Kidney epithelial cell (primary cell): ENCODE results near the gene RARB. TPM values are rescaled to one million over a fixed set of nuclear protein-coding genes. Genes with fewer than 3 reads are reported as not detected.

Experiments
- DNase-seq: peaks from one replicate; pipeline ENCODE4 v3.0.0-alpha.2; 2010; ENCODE audit warnings: low read depth
- H3K27me3 ChIP-seq: 2 replicates; pipeline ENCODE4 v1.6.0; 2011; ENCODE audit warnings: low read length; ENCODE audit not compliant: control insufficient read depth, insufficient read depth
- H3K36me3 ChIP-seq: 2 replicates; pipeline ENCODE4 v1.5.1; 2011; ENCODE audit warnings: low read length; ENCODE audit not compliant: control insufficient read depth, insufficient read depth
- H3K4me3 ChIP-seq: 2 replicates; pipeline ENCODE4 v1.5.1; 2011; ENCODE audit warnings: low read depth, mild to moderate bottlenecking, control low read depth, low read length
- total RNA-seq: library from RNA; depleted of rRNA; stranded (reverse); fragments of >200 nt; gene quantifications from 2 replicates; pipeline ENCODE4 v1.2.3, GENCODE V29; 2015
- TF ChIP-seq, protein P1 (sequence below): IDR thresholded peaks from 2 replicates; pipeline ENCODE4 v1.5.1; 2011; ENCODE audit warnings: mild to moderate bottlenecking, moderate library complexity, low read length, control low read depth, inconsistent platforms; ENCODE audit not compliant: insufficient read depth, poor library complexity, severe bottlenecking

RARB gene
- total RNA-seq, 1 donor from 2014 or later, result 3.6 TPM

GRCh38 chr3:25478211-25478757, 50.2 kb downstream of the RARB start:
- no peak for DNase-seq
- TF ChIP-seq, protein P1, sequence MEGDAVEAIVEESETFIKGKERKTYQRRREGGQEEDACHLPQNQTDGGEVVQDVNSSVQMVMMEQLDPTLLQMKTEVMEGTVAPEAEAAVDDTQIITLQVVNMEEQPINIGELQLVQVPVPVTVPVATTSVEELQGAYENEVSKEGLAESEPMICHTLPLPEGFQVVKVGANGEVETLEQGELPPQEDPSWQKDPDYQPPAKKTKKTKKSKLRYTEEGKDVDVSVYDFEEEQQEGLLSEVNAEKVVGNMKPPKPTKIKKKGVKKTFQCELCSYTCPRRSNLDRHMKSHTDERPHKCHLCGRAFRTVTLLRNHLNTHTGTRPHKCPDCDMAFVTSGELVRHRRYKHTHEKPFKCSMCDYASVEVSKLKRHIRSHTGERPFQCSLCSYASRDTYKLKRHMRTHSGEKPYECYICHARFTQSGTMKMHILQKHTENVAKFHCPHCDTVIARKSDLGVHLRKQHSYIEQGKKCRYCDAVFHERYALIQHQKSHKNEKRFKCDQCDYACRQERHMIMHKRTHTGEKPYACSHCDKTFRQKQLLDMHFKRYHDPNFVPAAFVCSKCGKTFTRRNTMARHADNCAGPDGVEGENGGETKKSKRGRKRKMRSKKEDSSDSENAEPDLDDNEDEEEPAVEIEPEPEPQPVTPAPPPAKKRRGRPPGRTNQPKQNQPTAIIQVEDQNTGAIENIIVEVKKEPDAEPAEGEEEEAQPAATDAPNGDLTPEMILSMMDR, result no peak
- no peaks in the 10 kb centered on the region for H3K36me3 ChIP-seq
- H3K27me3 ChIP-seq, result no peaks in the 10 kb centered on the region
- no peak overlapping the region for H3K4me3 ChIP-seq

DNA sequence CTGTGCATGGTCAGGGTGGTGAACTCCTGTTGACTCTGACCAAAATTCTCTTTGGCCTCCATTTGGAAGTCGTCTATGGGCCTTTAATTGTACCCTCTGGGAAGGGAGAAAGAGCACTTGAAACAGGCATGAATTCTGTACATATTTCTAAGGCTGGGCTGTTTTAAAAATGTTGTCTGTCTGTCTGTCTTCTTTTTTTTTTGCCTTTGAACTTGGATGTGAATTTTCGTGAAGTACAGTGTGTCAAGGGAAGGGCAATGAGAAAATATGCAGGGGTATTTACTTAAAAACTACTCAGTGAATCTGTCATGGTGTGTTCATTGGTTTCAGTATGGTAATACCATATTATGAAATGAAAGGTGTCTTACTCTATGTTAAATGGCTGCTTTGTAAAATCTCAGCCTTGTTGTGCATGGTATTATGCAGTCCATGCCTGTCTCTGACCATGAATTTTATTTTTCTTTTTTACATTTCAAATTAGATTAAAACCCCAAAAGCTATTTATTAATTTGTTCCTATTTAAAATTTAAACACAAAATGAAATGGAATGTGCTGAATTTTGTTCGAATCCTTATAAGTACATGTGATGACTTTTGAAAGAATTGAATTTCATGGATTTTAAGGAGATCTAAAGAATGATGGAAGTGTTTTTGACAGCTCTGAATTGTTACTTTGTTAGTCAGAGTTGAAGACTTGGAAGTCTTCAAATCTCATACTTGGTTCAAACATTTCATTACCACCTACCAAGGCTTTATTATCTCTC, 51.1 kb downstream of the RARB start:
- no peak for DNase-seq
- TF ChIP-seq, protein P1, result no peak
- H3K27me3 ChIP-seq, result no peaks in the 10 kb centered on the region
- no peak overlapping the region for H3K4me3 ChIP-seq
- H3K36me3 ChIP-seq, result no peaks in the 10 kb centered on the region

DNA sequence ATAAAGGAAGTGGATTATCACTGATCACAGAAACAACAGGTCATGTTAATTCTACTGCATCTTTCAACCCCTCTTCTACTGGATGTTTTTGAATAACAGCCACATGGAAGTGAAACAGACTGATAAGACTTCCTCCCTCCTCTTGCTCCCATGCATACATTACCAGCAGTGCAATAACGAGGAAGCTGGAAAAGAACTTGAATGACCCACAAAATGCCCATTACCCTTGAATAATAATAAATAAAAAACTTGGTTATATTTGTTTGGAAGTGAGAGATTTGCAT, 51.6 kb downstream of the RARB start:
- Histone ChIP-seq H3K4me3 (no peak overlapping the region), H3K27me3 (no peaks in the 10 kb centered on the region), H3K36me3 (no peaks in the 10 kb centered on the region)
- TF ChIP-seq, protein P1, result no peak
- DNase-seq, result no peak

DNA sequence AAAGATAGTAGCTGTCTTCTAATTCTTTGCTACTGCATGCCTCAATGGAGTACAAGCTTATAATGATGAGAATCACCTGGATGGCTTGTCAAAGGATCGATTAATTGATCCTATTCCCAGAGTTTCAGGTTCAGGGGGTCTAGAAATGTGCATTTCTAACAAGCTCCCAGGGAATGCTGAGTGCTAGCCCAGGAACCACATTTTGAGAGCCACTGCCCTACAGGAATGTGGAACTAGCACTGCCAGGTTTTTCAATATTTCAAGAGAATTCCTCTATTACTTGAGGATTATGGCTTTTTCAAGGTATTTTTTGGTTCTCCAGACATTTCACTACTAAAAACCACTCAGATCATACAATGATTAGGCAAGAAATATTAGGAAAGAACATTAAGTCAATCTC, 52.7 kb downstream of the RARB start:
- Histone ChIP-seq H3K36me3 (no peaks in the 10 kb centered on the region), H3K4me3 (no peak overlapping the region), H3K27me3 (no peaks in the 10 kb centered on the region)
- no peak for DNase-seq
- TF ChIP-seq, protein P1, result no peak

- DNase-seq, result no peak
- TF ChIP-seq, protein P1, result no peak
- Histone ChIP-seq H3K36me3 (no peaks in the 10 kb centered on the region), H3K4me3 (no peak overlapping the region), H3K27me3 (no peaks in the 10 kb centered on the region)
Measured at GRCh38 chr3:25481386-25481785, 53.3 kb downstream of the RARB start.

- no peak for DNase-seq
- H3K36me3 ChIP-seq, result no peaks in the 10 kb centered on the region
- TF ChIP-seq, protein P1, result no peak
Measured at GRCh38 chr3:25483456-25483855, 55.4 kb downstream of the RARB start.

More at GRCh38 chr3:25483456-25483855, 55.4 kb downstream of the RARB start:
- Histone ChIP-seq H3K4me3 (no peak overlapping the region), H3K27me3 (no peaks in the 10 kb centered on the region)
